KMS-11 (cell line): ENCODE data around the gene PEAR1.

Experiments used
- H2AFZ ChIP-seq: fragments of 200-600 bp; sonication (generic); 2 replicates; pipeline ENCODE4 v1.6.1; 2016; ENCODE audit warnings: antibody characterized with exemption, mixed run types, low read depth
- H3K27ac ChIP-seq: fragments of 200-600 bp; sonication (generic); 2 replicates; pipeline ENCODE4 v1.6.1; 2016; ENCODE audit warnings: mild to moderate bottlenecking, mixed run types
- H3K27me3 ChIP-seq: fragments of 200-600 bp; sonication (generic); 2 replicates; pipeline ENCODE4 v1.6.1; 2017; ENCODE audit warnings: mild to moderate bottlenecking, low read depth, mixed run types, moderate library complexity; ENCODE audit not compliant: insufficient read depth
- H3K36me3 ChIP-seq: fragments of 200-600 bp; sonication (generic); 2 replicates; pipeline ENCODE4 v1.6.1; 2017; ENCODE audit warnings: mild to moderate bottlenecking, mixed run types; ENCODE audit not compliant: insufficient read depth
- H3K4me1 ChIP-seq: fragments of 200-600 bp; sonication (generic); 2 replicates; pipeline ENCODE4 v1.6.1; 2016; ENCODE audit warnings: mild to moderate bottlenecking, low read depth, mixed run types; ENCODE audit not compliant: poor library complexity, severe bottlenecking
- H3K4me2 ChIP-seq: fragments of 200-600 bp; sonication (generic); 2 replicates; pipeline ENCODE4 v1.7.0; 2016; ENCODE audit warnings: mild to moderate bottlenecking, mixed run types
- H3K4me3 ChIP-seq: fragments of 200-600 bp; sonication (generic); IDR thresholded peaks from 2 replicates; pipeline ENCODE4 v1.6.1; 2017; ENCODE audit warnings: low read depth, low read length, mixed read lengths; ENCODE audit not compliant: insufficient read depth
- H3K79me2 ChIP-seq: fragments of 200-600 bp; sonication (generic); 2 replicates; pipeline ENCODE4 v1.6.1; 2016; ENCODE audit warnings: low read depth, mixed run types; ENCODE audit not compliant: insufficient read depth
- H3K9ac ChIP-seq: fragments of 200-600 bp; sonication (generic); 2 replicates; pipeline ENCODE4 v1.6.1; 2016; ENCODE audit warnings: mild to moderate bottlenecking, mixed run types
- H4K20me1 ChIP-seq: fragments of 200-600 bp; sonication (generic); 2 replicates; pipeline ENCODE4 v1.6.1; 2016; ENCODE audit warnings: mild to moderate bottlenecking, mixed run types; ENCODE audit not compliant: insufficient read depth
- TF ChIP-seq, protein P1 (sequence below): fragments of 200-600 bp; sonication (generic); conservative IDR thresholded peaks from 2 replicates; pipeline ENCODE4 v1.6.1; 2017; ENCODE audit warnings: low read depth, mild to moderate bottlenecking, antibody characterized with exemption, low read length, moderate library complexity, mixed read lengths

PEAR1 gene

DNA sequence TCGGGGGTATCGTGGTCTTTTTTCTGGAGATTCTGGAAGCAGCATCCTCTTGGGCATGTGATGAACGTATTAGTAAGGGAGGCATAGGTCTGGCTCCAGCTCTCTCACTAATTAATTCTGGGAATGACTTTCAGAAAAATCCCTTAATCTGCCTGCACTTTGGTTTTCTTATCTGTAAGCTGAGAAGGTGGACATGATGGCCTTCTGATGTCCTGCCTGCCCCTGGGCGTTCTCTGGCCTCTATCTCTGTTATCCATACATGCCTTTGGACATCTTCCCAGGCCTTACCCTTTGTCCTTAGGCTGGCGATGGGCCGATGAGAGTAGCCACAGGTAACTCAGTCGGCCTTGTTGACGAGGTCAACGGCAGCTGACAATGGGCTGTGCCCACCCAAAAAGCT, 24.1 kb upstream of the PEAR1 start:
- Histone ChIP-seq H3K36me3 (no peaks in the 10 kb centered on the region), H4K20me1 (no peaks in the 10 kb centered on the region), H3K9ac (no peak overlapping the region), H2AFZ (no peak overlapping the region), H3K4me3 (no peak overlapping the region), H3K27ac (no peak overlapping the region), H3K4me1 (peaks cover 8% of the 10 kb centered on the region), H3K79me2 (no peaks in the 10 kb centered on the region), H3K27me3 (peaks cover 88% of the 10 kb centered on the region), H3K4me2 (no peak overlapping the region)
- TF ChIP-seq, protein P1, sequence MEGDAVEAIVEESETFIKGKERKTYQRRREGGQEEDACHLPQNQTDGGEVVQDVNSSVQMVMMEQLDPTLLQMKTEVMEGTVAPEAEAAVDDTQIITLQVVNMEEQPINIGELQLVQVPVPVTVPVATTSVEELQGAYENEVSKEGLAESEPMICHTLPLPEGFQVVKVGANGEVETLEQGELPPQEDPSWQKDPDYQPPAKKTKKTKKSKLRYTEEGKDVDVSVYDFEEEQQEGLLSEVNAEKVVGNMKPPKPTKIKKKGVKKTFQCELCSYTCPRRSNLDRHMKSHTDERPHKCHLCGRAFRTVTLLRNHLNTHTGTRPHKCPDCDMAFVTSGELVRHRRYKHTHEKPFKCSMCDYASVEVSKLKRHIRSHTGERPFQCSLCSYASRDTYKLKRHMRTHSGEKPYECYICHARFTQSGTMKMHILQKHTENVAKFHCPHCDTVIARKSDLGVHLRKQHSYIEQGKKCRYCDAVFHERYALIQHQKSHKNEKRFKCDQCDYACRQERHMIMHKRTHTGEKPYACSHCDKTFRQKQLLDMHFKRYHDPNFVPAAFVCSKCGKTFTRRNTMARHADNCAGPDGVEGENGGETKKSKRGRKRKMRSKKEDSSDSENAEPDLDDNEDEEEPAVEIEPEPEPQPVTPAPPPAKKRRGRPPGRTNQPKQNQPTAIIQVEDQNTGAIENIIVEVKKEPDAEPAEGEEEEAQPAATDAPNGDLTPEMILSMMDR: no peak

- H4K20me1 ChIP-seq: no peaks in the 10 kb centered on the region
- H3K4me3 ChIP-seq: no peak overlapping the region
- H3K27ac ChIP-seq: no peak overlapping the region
- no peak overlapping the region for H2AFZ ChIP-seq
- peaks cover 100% of the 10 kb centered on the region for H3K27me3 ChIP-seq
- no peak overlapping the region for H3K9ac ChIP-seq
- H3K4me1 ChIP-seq: peaks cover 8% of the 10 kb centered on the region
- TF ChIP-seq, protein P1: no peak
- no peaks in the 10 kb centered on the region for H3K79me2 ChIP-seq
- no peak overlapping the region for H3K4me2 ChIP-seq
- H3K36me3 ChIP-seq: no peaks in the 10 kb centered on the region
Observed at GRCh38 chr1:156873659-156874058, 19.9 kb upstream of the PEAR1 start.

DNA sequence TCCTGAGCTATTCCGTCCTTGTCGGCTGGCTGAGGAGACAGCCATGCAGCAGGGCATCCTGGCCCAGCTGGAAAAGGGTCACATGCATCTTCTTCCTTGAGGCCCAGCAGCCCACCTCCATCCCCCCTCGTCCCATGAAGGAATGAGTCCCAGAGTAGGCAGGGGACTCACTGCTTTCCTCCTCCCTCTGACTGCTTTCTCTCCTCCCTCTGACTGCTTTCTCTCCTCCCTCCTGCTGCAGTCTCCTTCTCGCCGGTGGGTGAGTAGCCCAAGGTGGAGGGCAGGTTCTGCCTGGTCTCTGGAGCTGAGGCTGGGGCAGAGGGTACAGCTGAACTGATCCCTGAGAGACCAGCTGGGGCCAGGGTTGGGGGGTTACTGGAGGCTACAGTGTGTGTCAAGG, 19.4 kb upstream of the PEAR1 start:
- H2AFZ ChIP-seq: no peak overlapping the region
- no peaks in the 10 kb centered on the region for H3K36me3 ChIP-seq
- H3K27ac ChIP-seq: no peak overlapping the region
- H3K4me3 ChIP-seq: no peak overlapping the region
- no peaks in the 10 kb centered on the region for H3K79me2 ChIP-seq
- H3K27me3 ChIP-seq: peaks cover 100% of the 10 kb centered on the region
- peaks cover 8% of the 10 kb centered on the region for H3K4me1 ChIP-seq
- TF ChIP-seq, protein P1: no peak
- H3K9ac ChIP-seq: no peak overlapping the region
- H3K4me2 ChIP-seq: no peak overlapping the region
- no peaks in the 10 kb centered on the region for H4K20me1 ChIP-seq

- H3K27me3 ChIP-seq: peaks cover 100% of the 10 kb centered on the region
- H3K79me2 ChIP-seq: no peaks in the 10 kb centered on the region
- no peaks in the 10 kb centered on the region for H4K20me1 ChIP-seq
- no peak overlapping the region for H3K4me3 ChIP-seq
- H2AFZ ChIP-seq: no peak overlapping the region
- H3K27ac ChIP-seq: no peak overlapping the region
- H3K4me1 ChIP-seq: peaks cover 8% of the 10 kb centered on the region
- no peak overlapping the region for H3K9ac ChIP-seq
- no peaks in the 10 kb centered on the region for H3K36me3 ChIP-seq
- TF ChIP-seq, protein P1: no peak
- H3K4me2 ChIP-seq: no peak overlapping the region
Observed at GRCh38 chr1:156874572-156875340, 18.8 kb upstream of the PEAR1 start.
